ENCODE data around the gene IGF1R. TPM values are rescaled to one million over a fixed set of nuclear protein-coding genes. Genes with fewer than 3 reads are reported as not detected.

Gene IGF1R
- total RNA-seq, 2 donors from 2014 or later, result 115 to 119 TPM

DNA sequence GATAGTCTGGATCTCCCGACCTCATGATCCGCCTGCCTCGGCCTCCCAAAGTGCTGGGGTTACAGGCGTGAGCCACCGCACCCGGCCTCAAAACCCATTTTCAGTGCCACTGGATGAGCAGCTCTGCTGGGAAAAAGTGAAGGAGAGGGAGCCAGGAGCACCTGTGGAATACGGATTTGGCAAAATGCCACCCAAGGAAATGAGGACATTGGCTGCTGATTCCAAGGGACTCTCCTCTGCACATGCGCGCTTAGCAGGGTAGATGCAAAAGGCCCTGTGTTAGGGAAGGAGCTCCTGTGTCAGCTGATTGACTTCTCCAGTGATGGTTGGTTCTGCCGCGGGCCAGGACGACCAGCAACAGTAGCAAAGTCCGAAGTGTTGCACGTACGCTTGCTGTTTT is 43.4 kb upstream of the IGF1R start:
- peaks cover 10% of the 10 kb centered on the region for H3K9me3 ChIP-seq (ENCODE audit: control insufficient read depth, low read length)
- H3K4me3 ChIP-seq (ENCODE audit: low read length), result no peak overlapping the region
- no peak overlapping the region for H3K4me3 Mint-ChIP-seq
- H3K36me3 ChIP-seq (ENCODE audit: control insufficient read depth, insufficient read depth, low read length), result no peaks in the 10 kb centered on the region
- H3K4me1 Mint-ChIP-seq, result peaks cover 9% of the 10 kb centered on the region
- no peaks in the 10 kb centered on the region for H3K27me3 Mint-ChIP-seq (ENCODE audit: insufficient read depth)
- no peak overlapping the region for H3K9ac ChIP-seq (ENCODE audit: extremely low read depth, low read length, poor library complexity, severe bottlenecking)
- H3K27me3 ChIP-seq (ENCODE audit: control insufficient read depth, insufficient read depth, low read length, poor library complexity, severe bottlenecking), result no peaks in the 10 kb centered on the region
- DNase-seq, result no peak
- H3K4me1 ChIP-seq (ENCODE audit: control insufficient read depth, insufficient read depth, low read length), result no peaks in the 10 kb centered on the region
- peaks cover 10% of the 10 kb centered on the region for H3K9me3 Mint-ChIP-seq
- no peak overlapping the region for H3K27ac ChIP-seq (ENCODE audit: low read depth, low read length)
- no peak overlapping the region for H3K27ac Mint-ChIP-seq
- TF ChIP-seq, protein P1, sequence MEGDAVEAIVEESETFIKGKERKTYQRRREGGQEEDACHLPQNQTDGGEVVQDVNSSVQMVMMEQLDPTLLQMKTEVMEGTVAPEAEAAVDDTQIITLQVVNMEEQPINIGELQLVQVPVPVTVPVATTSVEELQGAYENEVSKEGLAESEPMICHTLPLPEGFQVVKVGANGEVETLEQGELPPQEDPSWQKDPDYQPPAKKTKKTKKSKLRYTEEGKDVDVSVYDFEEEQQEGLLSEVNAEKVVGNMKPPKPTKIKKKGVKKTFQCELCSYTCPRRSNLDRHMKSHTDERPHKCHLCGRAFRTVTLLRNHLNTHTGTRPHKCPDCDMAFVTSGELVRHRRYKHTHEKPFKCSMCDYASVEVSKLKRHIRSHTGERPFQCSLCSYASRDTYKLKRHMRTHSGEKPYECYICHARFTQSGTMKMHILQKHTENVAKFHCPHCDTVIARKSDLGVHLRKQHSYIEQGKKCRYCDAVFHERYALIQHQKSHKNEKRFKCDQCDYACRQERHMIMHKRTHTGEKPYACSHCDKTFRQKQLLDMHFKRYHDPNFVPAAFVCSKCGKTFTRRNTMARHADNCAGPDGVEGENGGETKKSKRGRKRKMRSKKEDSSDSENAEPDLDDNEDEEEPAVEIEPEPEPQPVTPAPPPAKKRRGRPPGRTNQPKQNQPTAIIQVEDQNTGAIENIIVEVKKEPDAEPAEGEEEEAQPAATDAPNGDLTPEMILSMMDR (conservative IDR thresholded peaks at IDR 0.05), result no peak
- 97 to 99% methylated on average over 13 to 15 of the region's 15 CpGs for WGBS, 2 experiments (ENCODE audit: insufficient coverage in 1 of 2, insufficient read length in 1 of 2)
- H3K36me3 Mint-ChIP-seq (ENCODE audit: low read depth), result no peaks in the 10 kb centered on the region

DNA sequence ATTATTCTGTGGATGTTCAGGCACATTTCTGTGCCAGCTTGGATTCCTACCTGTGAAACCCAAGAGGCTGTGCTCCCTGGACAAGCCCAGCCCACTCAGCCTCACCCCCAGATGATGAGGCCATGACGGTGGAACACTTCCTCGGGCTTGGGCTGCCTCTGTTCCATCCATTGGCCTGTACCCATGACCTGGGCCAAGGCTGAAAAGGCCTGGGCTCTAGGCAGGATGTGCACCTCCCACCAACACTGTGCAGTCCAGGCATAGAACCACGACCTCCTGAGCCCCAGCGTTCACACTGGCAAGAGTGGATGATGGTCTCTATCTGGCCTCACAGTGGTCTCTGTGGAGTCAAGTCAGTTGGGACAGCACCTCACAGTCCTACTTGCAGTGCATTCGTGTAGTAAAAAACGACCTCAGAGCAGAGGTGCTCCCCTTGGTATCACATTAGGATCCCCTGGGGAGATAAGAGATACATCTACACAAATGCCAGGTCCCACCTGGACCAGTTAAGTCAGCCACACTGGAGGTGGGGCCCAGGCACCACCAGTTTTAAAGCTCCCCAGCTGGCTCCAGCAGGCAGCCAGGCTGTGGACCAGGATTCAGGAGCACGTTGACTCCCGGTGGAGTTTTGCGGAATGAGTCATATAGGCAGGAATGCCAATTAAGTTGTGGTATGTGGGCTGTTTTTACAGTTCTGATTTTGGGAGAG is 39.0 kb upstream of the IGF1R start:
- Mint-ChIP-seq H3K27me3 (ENCODE audit: insufficient read depth) (no peaks in the 10 kb centered on the region), H3K4me1 (peaks cover 4% of the 10 kb centered on the region), H3K36me3 (ENCODE audit: low read depth) (no peaks in the 10 kb centered on the region), H3K9me3 (no peaks in the 10 kb centered on the region), H3K27ac (peak overlapping the region; percentile 49), H3K4me3 (no peak overlapping the region)
- H3K9me3 ChIP-seq (ENCODE audit: control insufficient read depth, low read length), result no peaks in the 10 kb centered on the region
- no peaks in the 10 kb centered on the region for H3K36me3 ChIP-seq (ENCODE audit: control insufficient read depth, insufficient read depth, low read length)
- WGBS, 2 experiments (ENCODE audit: insufficient coverage in 1 of 2, insufficient read length in 1 of 2), result 71 to 72% methylated on average over 8 to 9 of the region's 9 CpGs
- no peaks in the 10 kb centered on the region for H3K27me3 ChIP-seq (ENCODE audit: control insufficient read depth, insufficient read depth, low read length, poor library complexity, severe bottlenecking)
- peak; percentile 89 for DNase-seq
- H3K4me3 ChIP-seq (ENCODE audit: low read length), result no peak overlapping the region
- no peak overlapping the region for H3K27ac ChIP-seq (ENCODE audit: low read depth, low read length)
- TF ChIP-seq, protein P1 (conservative IDR thresholded peaks at IDR 0.05), result no peak
- no peak overlapping the region for H3K9ac ChIP-seq (ENCODE audit: extremely low read depth, low read length, poor library complexity, severe bottlenecking)
- no peaks in the 10 kb centered on the region for H3K4me1 ChIP-seq (ENCODE audit: control insufficient read depth, insufficient read depth, low read length)

DNA sequence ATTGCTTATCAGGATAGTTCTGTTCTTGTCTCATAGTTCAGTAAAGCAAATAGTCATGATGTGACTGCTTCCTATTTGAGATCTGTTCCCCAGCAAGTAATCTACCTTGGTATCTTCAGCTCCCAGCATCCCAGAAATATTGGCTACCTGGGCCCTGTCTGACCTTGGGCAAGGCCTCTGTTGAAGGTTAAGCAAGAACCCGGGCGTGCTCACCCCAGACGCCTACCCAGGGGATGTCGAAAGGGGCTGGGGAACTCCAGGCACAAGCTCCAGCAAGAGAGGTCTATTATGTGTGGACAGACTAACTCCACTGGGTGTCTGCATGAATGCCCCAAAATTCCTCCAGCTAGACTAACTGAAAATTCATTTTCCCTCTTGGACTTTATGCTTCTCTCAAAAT is 37.3 kb upstream of the IGF1R start:
- H3K27ac Mint-ChIP-seq, result peak overlapping the region; percentile 52
- Histone ChIP-seq H3K27ac (ENCODE audit: low read depth, low read length) (no peak overlapping the region), H3K4me3 (ENCODE audit: low read length) (no peak overlapping the region), H3K27me3 (ENCODE audit: control insufficient read depth, insufficient read depth, low read length, poor library complexity, severe bottlenecking) (no peaks in the 10 kb centered on the region), H3K9me3 (ENCODE audit: control insufficient read depth, low read length) (no peaks in the 10 kb centered on the region), H3K36me3 (ENCODE audit: control insufficient read depth, insufficient read depth, low read length) (no peaks in the 10 kb centered on the region), H3K9ac (ENCODE audit: extremely low read depth, low read length, poor library complexity, severe bottlenecking) (no peak overlapping the region), H3K4me1 (ENCODE audit: control insufficient read depth, insufficient read depth, low read length) (no peaks in the 10 kb centered on the region)
- DNase-seq, result no peak
- 97 to 98% methylated on average over 4 of the region's 4 CpGs for WGBS, 2 experiments (ENCODE audit: insufficient coverage in 1 of 2, insufficient read length in 1 of 2)
- no peaks in the 10 kb centered on the region for H3K36me3 Mint-ChIP-seq (ENCODE audit: low read depth)
- no peak overlapping the region for H3K4me3 Mint-ChIP-seq
- TF ChIP-seq, protein P1 (conservative IDR thresholded peaks at IDR 0.05), result no peak
- H3K4me1 Mint-ChIP-seq, result peaks cover 4% of the 10 kb centered on the region
- no peaks in the 10 kb centered on the region for H3K27me3 Mint-ChIP-seq (ENCODE audit: insufficient read depth)
- no peaks in the 10 kb centered on the region for H3K9me3 Mint-ChIP-seq
